Naive B cell (primary cell): Measurements from ENCODE around the gene DNMT1. TPM values are rescaled to one million over a fixed set of nuclear protein-coding genes. Genes with fewer than 3 reads are reported as not detected.

Source experiments
- ATAC-seq, 2 donors: fragments of 150-1000 bp; cut with Tn5 transposase; 2 replicates each; pipeline ENCODE4 v1.10.0; 2021; ENCODE audit warnings: low read depth in 2 of 2, mild to moderate bottlenecking in 2 of 2, moderate library complexity in 2 of 2
- DNase-seq: peaks from one replicate; pipeline ENCODE4 v3.0.0; 2022
- H3K27ac Mint-ChIP-seq, 6 donors: one replicate each; pipeline ENCODE4 v1.8.0; 2020 to 2022; ENCODE audit warnings: mild to moderate bottlenecking in 6 of 6, mixed read lengths in 6 of 6, moderate library complexity in 5 of 6, inconsistent platforms in 2 of 6
- H3K27me3 Mint-ChIP-seq, 3 donors: one replicate each; pipeline ENCODE4 v1.8.0; 2021 to 2022; ENCODE audit warnings: mixed read lengths in 3 of 3, mild to moderate bottlenecking in 1 of 3
- H3K36me3 Mint-ChIP-seq, 2 donors: one replicate each; pipeline ENCODE4 v1.8.0; 2020 to 2022; ENCODE audit warnings: mixed read lengths in 2 of 2, inconsistent platforms in 1 of 2, mild to moderate bottlenecking in 1 of 2
- H3K4me1 Mint-ChIP-seq, 3 donors: one replicate each; pipeline ENCODE4 v1.8.0; 2020 to 2022; ENCODE audit warnings: mixed read lengths in 3 of 3, inconsistent platforms in 1 of 3, mild to moderate bottlenecking in 1 of 3, moderate library complexity in 1 of 3
- H3K4me3 Mint-ChIP-seq, 8 donors: one replicate each; pipeline ENCODE4 v1.8.0; 2020 to 2022; ENCODE audit warnings: mild to moderate bottlenecking in 8 of 8, mixed read lengths in 8 of 8, moderate library complexity in 8 of 8, inconsistent platforms in 2 of 8
- H3K9me3 Mint-ChIP-seq, 7 donors: one replicate each; pipeline ENCODE4 v1.8.0; 2020 to 2022; ENCODE audit warnings: mixed read lengths in 7 of 7, mild to moderate bottlenecking in 5 of 7, inconsistent platforms in 2 of 7, moderate library complexity in 1 of 7
- polyA plus RNA-seq, 6 donors: library from polyadenylated mRNA; unstranded; fragments of 300-500 nt; fragmentation: Illumina TruSeq; gene quantifications; one replicate each; pipeline ENCODE4 v1.2.3, GENCODE V29; 2021; ENCODE audit warnings: low read depth in 6 of 6

DNMT1 gene
- polyA plus RNA-seq, 6 donors from 2014 or later = 13.9 to 56.7 (median 31.3) TPM

- Mint-ChIP-seq H3K36me3 (no peaks in the 10 kb centered on the region), H3K4me3 (peak overlapping the region in 5 of 8 donors; percentile 44 to 90 (median 53)), H3K9me3 (no peaks in the 10 kb centered on the region), H3K27me3 (no peaks in the 10 kb centered on the region), H3K4me1 (peaks cover 25 to 35% (median 34%) of the 10 kb centered on the region in 3 donors), H3K27ac (no peak overlapping the region)
- DNase-seq (no peak), ATAC-seq (no peak)
These were observed 77.7 kb downstream of the DNMT1 start for GRCh38 chr19:10116866-10117616.

- ATAC-seq (no peak), DNase-seq (no peak)
- Mint-ChIP-seq H3K27me3 (no peaks in the 10 kb centered on the region), H3K4me1 (peaks cover 29 to 40% (median 39%) of the 10 kb centered on the region in 3 donors), H3K4me3 (peak overlapping the region in 5 of 8 donors; percentile 18 to 82 (median 53)), H3K9me3 (no peaks in the 10 kb centered on the region), H3K27ac (peak overlapping the region in 1 of 6 donors; percentile 62), H3K36me3 (no peaks in the 10 kb centered on the region)
These were observed 78.5 kb downstream of the DNMT1 start for GRCh38 chr19:10116085-10116865.

GRCh38 chr19:10115392-10116084, 79.2 kb downstream of the DNMT1 start:
- Mint-ChIP-seq H3K27ac (peak overlapping the region in 3 of 6 donors; percentile 47 to 85 (median 57)), H3K36me3 (peaks cover 0 to 3% of the 10 kb centered on the region in 2 donors), H3K4me1 (peaks cover 33 to 46% (median 45%) of the 10 kb centered on the region in 3 donors), H3K9me3 (no peaks in the 10 kb centered on the region), H3K4me3 (peak overlapping the region in 1 of 8 donors; percentile 43), H3K27me3 (no peaks in the 10 kb centered on the region)
- ATAC-seq (no peak), DNase-seq (no peak)

- Mint-ChIP-seq H3K4me3 (no peak overlapping the region), H3K4me1 (peaks cover 36 to 47% (median 46%) of the 10 kb centered on the region in 3 donors), H3K27ac (peak overlapping the region in 3 of 6 donors; percentile 43 to 57 (median 47)), H3K27me3 (no peaks in the 10 kb centered on the region), H3K36me3 (peaks cover 0 to 7% of the 10 kb centered on the region in 2 donors), H3K9me3 (no peaks in the 10 kb centered on the region)
- DNase-seq = no peak
- no peak for ATAC-seq
These were observed 79.9 kb downstream of the DNMT1 start for GRCh38 chr19:10114651-10115391.

GRCh38 chr19:10113964-10114650, 80.6 kb downstream of the DNMT1 start:
- no peak overlapping the region for H3K4me3 Mint-ChIP-seq
- H3K27me3 Mint-ChIP-seq = no peaks in the 10 kb centered on the region
- H3K4me1 Mint-ChIP-seq = peaks cover 32 to 42% (median 42%) of the 10 kb centered on the region in 3 donors
- H3K36me3 Mint-ChIP-seq = peaks cover 0 to 7% of the 10 kb centered on the region in 2 donors
- ATAC-seq = no peak
- no peaks in the 10 kb centered on the region for H3K9me3 Mint-ChIP-seq
- DNase-seq = no peak
- H3K27ac Mint-ChIP-seq = peak overlapping the region in 3 of 6 donors; percentile 43 to 74 (median 47)

GRCh38 chr19:10113592-10113963, 81.2 kb downstream of the DNMT1 start:
- Mint-ChIP-seq H3K36me3 (peaks cover 0 to 7% of the 10 kb centered on the region in 2 donors), H3K4me3 (no peak overlapping the region)
- no peak for ATAC-seq

GRCh38 chr19:10112895-10113591, 81.7 kb downstream of the DNMT1 start:
- H3K9me3 Mint-ChIP-seq = no peaks in the 10 kb centered on the region
- ATAC-seq (peak; percentile 54 to 64), DNase-seq (peak; percentile 35)
- H3K27me3 Mint-ChIP-seq = no peaks in the 10 kb centered on the region
- H3K4me3 Mint-ChIP-seq = peak overlapping the region; percentile 22 to 86 (median 50)
- peaks cover 0 to 7% of the 10 kb centered on the region in 2 donors for H3K36me3 Mint-ChIP-seq
- H3K4me1 Mint-ChIP-seq = peaks cover 28 to 38% (median 36%) of the 10 kb centered on the region in 3 donors
- H3K27ac Mint-ChIP-seq = peak overlapping the region in 5 of 6 donors; percentile 14 to 95 (median 88)

More at GRCh38 chr19:10113592-10113963, 81.2 kb downstream of the DNMT1 start:
- peak overlapping the region in 4 of 6 donors; percentile 14 to 88 (median 60) for H3K27ac Mint-ChIP-seq
- no peak for DNase-seq
- no peaks in the 10 kb centered on the region for H3K9me3 Mint-ChIP-seq
- no peaks in the 10 kb centered on the region for H3K27me3 Mint-ChIP-seq
- peaks cover 28 to 38% (median 36%) of the 10 kb centered on the region in 3 donors for H3K4me1 Mint-ChIP-seq

- peak overlapping the region; percentile 16 to 80 (median 64) for H3K4me3 Mint-ChIP-seq
- H3K27me3 Mint-ChIP-seq = no peaks in the 10 kb centered on the region
- peaks cover under 1 to 7% of the 10 kb centered on the region in 2 donors for H3K36me3 Mint-ChIP-seq
- H3K27ac Mint-ChIP-seq = peak overlapping the region; percentile 33 to 95 (median 90)
- no peak for DNase-seq
- peaks cover 29 to 38% (median 36%) of the 10 kb centered on the region in 3 donors for H3K4me1 Mint-ChIP-seq
- peak; percentile 15 to 19 for ATAC-seq
- no peaks in the 10 kb centered on the region for H3K9me3 Mint-ChIP-seq
These were observed 82.6 kb downstream of the DNMT1 start for GRCh38 chr19:10112037-10112761.

- H3K27me3 Mint-ChIP-seq = no peaks in the 10 kb centered on the region
- peak within 1 kb of the TSS; percentile 49 to 80 (median 65) for H3K4me3 Mint-ChIP-seq
- ATAC-seq (peak; percentile 21 to 46), DNase-seq (peak; percentile 37)
- peaks cover 35 to 44% (median 42%) of the 10 kb centered on the region in 3 donors for H3K4me1 Mint-ChIP-seq
- H3K27ac Mint-ChIP-seq = peak within 1 kb of the TSS; percentile 33 to 95 (median 90)
- no peaks in the 10 kb centered on the region for H3K9me3 Mint-ChIP-seq
- H3K36me3 Mint-ChIP-seq = peaks cover 4 to 7% of the 10 kb centered on the region in 2 donors
These were observed 83.3 kb downstream of the DNMT1 start, which contains the start of gene P2RY11 for GRCh38 chr19:10111405-10111811. Gene P2RY11 (plus strand): TSS chr19:10111693. CDS start chr19:10111722, 29 bp downstream.

- ATAC-seq = no peak
- H3K27me3 Mint-ChIP-seq = no peaks in the 10 kb centered on the region
- DNase-seq = no peak
- H3K36me3 Mint-ChIP-seq = peaks cover 4 to 7% of the 10 kb centered on the region in 2 donors
- H3K4me3 Mint-ChIP-seq = peak overlapping the region in 6 of 8 donors; percentile 40 to 77 (median 62)
- no peaks in the 10 kb centered on the region for H3K9me3 Mint-ChIP-seq
- peak overlapping the region in 5 of 6 donors; percentile 22 to 88 (median 63) for H3K27ac Mint-ChIP-seq
- H3K4me1 Mint-ChIP-seq = peaks cover 39 to 49% (median 45%) of the 10 kb centered on the region in 3 donors
These were observed 83.8 kb downstream of the DNMT1 start for GRCh38 chr19:10110972-10111317.
